GOT3 (cell line): ENCODE measurements around the gene KAT14.
"Not testable (repeated sequence)": the region's sequence is repeated elsewhere in the genome, so short reads cannot be mapped to it uniquely, and the experiment has no call there.

Experiments
- DNase-seq: peaks from one replicate; lab custom pipeline; 2025; ENCODE audit warnings: mixed read lengths; lab: John Stamatoyannopoulos, UW

Gene KAT14

DNA sequence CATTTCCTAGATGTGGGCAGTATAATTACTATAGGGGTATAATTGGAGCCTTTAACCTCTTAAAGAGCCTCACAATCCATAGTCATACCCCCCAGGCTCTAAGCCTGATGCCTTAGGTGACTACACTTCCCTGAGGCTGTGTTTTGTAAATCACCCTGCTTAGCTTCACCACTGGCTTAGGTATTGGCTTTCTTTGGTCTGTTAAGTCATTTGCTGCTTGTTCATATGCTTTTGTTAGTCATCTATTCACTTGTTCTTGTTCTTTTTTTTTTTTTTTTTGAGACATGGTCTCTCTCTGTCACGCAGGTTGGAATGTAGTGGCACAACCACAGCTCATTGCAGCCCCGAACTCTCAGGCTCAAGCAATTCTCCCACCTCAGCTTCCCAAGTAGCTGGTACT, 26.7 kb downstream of the KAT14 start:
- DNase-seq, result no peak

DNA sequence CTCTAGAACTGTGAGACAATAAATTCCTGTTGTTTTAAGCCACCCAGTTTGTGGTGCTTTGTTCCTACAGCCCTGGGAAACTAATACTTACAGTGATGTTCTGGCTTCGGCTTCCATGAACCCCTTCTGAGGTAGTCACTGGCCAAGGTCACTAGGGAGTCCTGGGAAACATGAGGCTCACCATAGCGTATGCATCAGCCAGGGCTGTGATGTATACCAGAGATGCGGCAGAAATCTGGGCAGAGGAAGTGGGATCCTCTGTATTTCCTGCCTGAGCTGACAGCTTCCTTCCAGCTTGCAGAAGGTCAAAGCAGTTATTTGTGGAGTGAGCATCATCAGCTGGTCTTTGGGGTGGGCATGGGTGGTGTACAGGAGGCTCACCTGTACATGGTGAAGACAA, 27.9 kb downstream of the KAT14 start:
- no peak for DNase-seq

DNA sequence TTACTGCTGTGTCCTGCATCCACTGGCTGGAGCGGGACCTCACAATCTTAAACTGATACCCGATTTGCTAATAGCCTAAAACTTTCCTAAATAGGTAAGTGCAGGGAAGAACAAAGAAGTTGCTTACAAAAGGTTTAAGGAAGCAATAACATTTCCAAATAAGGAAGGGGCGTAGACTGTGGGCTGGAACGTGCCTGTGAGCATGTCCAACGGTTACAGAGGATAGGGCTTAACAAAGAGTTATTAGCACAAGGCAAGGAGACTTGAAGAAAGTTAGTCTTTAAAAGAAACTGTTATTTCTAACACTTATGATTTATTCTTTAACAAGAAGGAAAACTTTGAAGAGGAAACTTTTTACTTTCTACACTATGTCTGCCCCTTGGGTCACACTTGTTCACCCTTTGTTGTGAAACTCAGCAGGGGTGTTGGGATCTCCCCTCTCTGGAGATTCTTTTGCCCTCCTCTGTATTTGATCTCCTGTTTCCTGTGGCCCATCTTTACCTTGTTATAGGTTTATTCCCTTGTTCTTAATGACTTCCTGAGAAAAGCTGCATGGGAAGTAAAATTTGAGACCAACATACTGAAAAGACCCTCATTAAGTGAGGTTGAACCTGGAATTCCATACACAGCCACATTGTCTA, 28.7 kb downstream of the KAT14 start:
- DNase-seq, result no peak

DNA sequence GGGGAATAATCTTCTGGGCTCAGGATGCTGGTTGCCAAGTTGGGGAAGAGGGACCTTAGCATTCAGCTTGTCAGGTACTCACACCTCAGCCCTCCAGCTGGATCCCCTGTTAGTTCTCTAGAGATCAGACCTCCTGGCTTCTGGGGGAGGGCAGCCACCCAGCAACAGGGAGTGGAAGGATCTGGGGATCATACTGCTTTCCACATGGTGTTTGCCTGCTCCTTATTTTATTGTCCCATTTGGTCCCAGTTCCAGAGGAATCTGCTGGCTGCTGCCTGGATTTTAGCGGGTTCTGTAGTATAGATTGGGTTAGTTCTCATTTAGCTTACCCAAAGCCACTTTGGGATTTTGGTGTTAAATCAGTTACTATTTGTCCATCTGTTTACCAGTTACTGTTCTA, 29.3 kb downstream of the KAT14 start:
- no peak for DNase-seq

DNA sequence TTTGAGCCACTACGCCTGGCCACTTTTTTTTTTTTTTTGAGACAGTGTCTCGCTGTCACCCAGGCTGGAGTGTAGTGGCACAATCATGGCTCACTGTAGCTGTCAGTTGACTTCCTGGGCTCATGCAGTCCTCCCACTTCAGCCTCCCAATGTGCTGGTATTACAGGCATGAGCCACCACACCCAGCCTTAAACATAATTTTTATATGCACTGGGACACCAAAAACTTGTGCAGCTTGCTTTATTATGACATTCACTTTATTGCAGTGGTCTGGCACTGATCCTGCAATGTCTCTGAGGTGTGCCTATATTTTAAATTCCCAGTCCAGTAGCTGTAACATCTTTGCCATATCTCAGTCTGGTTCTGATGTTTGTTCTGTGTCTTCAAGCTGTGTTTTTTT, 34.7 kb downstream of the KAT14 start:
- no peak for DNase-seq

DNA sequence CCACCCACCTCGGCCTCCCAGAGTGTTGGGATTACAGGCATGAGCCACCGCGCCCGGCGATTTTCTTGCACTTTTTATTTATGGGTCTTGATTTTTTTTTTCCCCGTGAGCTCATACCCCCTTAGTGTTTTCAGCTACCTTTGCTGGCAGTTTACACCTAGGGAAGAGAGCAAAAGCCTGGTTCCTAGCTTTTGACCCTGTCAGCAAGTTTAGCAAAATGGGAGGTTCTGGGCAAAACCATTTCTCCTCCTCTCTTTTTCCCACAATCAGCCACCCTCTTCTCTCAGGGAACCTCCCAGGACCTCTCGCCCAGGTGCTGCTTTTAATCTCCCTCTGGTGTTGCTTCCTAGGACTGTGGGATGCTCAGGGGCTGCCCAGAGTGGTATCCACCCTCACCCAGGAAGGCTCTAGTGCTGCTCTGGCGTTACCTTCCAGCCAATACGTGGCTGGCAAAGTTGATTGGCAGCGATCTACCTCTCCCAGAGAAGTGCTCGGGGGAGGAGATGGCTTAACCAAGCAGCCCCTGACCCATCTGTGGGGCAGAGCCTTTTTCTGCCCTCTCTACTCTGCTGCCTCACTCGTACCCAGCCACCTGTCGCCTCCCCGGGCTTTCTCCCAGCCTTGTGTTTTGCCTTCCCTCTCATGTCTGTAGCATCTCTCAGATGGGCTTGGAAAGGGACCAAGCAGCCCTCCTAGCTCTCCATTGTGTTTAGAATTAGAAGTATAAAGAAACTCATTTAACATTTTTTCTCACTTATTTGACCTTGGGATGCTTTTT, 37.4 kb downstream of the KAT14 start:
- no peak for DNase-seq

DNA sequence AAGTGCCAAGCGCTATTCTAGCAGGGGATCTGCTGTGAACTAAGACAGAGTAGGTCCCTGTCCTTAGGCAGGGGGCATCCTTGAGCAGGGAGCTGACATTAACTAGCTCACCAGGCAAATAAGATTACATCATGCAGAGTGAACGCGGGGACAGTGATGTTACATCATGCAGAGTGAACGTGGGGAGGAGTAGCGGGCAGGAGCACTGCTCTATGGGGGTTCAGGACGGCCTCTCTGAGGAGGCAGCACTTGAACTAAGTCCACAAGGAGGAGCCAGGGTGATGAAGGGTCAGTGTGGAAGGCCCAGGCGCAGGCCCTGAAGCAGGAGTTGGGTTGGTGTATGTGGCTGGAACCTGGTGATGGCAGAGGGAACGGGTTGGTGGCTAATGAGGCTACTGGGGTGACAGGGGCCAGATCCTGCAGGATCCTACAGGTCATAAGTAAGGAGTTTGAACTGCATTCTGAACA, 38.7 kb downstream of the KAT14 start:
- no peak for DNase-seq

DNA sequence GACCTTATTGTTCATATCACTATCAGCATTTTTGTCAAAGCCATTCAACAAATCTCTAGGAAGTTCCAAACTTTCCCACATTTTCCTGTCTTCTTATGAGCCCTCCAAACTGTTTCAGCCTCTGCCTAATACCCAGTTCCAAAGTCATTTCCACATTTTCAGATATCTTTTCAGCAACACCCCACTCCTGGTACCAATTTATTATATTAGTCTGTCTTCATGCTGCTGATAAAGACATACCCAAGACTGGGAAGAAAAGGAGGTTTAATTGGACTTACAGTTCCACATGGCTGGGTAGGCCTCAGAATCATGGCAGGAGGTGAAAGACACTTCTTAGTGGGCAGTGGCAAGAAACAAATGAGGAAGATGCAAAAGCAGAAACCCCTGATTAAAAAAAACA, 42.7 kb downstream of the KAT14 start:
- not testable (repeated sequence) for DNase-seq

DNA sequence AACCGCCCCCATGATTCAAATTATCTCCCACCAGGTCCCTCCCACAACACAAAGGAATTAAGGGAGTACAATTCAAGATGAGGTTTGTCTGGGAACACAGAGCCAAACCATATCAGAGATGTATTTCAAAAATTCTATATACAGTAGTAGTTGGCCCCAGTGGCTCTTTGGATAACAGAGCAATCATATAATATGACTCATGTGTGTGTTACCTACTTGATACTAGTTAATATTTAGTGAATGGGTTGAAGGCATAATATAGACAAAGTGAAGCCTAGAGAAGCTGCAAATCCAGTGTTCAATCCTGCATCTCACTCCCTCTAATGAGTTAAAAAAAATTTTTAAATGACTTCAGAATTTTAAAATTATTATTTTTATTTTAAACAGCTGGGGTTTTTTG, 43.2 kb downstream of the KAT14 start:
- no peak for DNase-seq

DNA sequence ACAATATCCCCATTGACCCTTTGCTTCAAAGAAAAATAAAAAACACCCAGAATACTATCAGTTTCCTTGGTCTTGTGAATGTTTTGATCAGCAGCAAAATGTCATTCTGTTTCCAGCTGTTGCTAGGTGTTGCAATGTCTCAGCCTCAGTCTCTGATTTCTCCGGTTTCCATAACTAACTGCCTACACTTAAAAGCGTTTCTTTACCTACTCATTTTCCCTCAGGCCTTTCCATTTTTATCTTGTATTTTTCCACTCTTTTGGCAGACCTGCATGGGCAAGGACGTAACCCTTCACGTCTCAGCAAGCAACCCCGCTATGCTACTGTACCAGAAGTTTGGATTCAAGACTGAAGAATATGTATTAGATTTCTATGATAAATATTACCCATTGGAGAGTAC, 49.4 kb downstream of the KAT14 start:
- DNase-seq, result no peak

DNA sequence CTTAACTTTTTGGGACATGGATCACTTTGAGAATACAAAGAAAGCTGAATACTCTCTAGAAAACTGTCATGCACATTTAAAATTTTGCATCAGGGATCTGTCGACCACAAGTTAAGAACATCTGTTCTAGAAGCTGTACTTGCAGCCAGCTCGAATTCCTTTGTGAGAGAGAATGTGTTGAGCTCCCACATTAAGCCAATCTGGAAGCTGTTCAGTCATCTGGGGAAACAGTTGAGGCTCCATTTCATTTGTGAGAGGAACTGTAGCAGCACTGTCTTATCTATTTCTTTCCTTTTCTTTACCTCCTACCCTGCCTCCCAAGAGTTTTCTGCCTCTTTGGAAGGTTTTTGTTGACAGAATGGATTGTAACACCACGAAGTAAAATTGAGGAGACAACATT, 50.8 kb downstream of the KAT14 start:
- DNase-seq, result no peak

DNA sequence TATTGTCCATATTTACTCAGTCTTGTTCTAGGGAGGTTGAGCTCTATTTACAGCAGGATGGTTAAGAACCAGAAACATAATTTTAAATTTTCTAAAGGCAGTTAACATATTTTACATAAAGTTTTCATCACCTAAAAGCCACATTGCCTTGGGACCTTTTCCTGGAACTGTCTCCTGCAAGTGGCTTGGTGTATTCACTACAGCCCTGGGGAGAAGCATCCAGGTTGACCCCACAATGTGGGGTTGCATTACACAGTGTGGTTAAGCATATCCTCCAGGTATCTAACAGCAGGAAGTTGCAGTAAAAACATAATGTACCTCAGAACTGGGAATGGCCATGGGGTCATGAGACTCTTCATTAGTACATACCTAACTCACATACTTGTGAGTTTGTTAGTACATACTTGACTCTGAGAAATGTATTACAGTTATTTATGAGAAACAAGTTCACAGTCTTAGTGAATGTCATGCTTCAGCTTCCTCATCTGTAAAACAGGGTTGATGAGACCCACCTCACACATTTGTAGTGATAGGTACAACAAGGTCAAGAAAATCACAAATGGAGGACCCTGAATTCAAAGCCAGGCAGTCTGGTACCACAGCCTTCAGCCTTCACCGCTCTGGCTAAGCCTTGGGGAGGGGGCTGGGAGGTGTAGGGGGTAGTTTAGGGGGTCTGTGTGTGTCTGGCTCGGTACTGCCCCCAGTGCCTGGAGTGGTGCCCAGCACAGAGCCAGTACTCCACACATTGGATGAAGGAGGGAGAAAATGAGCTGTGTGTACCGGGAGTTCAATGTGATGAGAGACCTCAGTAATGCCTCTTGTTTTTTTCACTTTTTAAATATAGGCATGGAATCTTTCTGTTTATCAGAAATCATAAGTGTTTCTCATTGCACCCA, 52.9 kb downstream of the KAT14 start:
- DNase-seq, result no peak

DNA sequence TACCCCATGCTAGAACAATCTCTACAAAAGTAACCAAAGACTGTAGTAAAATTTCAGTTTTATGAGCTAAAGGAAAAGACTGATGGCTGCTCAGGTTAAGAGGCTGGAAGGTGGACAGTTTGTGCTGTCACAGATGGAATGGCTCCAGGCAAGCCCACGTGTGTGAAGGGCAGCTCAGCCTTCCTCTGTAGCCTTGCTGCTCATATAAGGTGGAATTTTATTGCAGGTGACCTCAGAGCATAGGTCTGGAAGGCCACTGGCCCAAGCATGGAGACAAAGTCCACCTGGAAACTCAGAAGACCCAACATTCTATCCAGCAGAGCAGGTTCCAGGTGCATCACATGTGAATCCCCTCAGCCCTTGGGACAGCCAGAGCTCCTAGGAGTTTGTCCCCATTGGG, 53.6 kb downstream of the KAT14 start:
- no peak for DNase-seq

DNA sequence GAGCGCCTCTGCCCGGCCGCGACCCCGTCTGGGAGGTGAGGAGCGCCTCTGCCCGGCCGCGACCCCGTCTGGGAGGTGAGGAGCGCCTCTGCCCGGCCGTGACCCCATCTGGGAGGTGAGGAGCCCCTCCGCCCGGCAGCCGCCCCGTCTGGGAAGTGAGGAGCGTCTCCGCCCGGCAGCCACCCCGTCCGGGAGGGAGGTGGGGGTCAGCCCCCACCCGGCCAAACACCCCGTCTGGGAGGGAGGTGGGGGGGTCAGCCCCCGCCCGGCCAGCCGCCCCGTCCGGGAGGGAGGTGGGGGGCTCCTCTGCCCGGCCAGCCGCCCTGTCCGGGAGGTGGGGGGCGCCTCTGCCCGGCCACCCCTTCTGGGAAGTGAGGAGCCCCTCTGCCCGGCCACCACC, 56.8 kb downstream of the KAT14 start:
- DNase-seq, result not testable (repeated sequence)

DNA sequence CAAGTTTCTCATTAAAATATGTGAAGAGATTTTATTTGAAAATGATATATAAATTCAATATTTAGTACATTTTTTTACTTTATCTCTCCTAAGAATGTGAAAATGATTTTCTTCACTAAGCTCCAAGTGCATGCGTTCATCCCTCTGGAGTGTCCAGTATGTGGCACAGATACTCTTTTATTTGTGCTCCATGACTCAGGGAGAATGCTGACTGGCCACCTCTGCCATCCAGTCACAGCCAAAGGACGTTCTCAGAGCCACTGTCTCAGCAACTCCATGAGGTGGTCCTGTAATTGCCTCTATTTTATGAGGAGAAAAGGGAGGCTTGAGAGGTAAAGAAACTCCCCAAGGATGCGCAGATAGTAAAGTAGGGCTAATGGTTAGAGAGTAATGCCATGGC, 58.3 kb downstream of the KAT14 start:
- no peak for DNase-seq

DNA sequence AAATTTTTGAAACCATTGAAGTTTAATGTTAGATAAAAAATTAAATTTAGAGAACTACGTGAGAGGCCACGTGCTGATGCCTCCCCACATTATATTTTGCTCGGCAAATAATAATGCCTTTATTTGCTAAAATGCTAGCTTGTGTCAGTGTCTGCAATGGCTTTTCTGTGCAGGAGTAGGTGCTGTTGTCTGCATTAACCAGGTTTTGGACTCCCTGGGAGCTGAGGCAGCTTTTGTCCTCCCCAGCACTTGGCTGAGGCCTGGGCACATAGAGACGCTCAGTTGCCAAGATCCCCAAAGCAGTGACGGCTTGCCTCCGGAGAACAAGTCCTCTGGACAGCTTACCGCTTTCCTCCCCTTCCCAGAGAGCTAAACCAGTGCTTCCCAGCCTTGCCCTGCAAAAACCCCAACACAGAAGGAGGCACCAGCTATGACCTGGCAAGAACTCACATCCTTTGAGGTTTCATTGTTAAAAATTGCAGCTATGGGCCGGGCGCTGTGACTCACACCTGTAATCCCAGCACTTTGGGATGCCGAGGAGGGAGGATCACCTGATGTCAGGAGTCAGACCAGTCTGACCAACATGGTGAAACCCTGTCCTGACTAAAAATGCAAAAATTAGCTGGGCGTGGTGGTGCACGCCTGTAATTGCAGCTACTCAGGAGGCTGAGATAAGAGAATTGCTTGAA, 59.9 kb downstream of the KAT14 start:
- DNase-seq, result no peak

DNA sequence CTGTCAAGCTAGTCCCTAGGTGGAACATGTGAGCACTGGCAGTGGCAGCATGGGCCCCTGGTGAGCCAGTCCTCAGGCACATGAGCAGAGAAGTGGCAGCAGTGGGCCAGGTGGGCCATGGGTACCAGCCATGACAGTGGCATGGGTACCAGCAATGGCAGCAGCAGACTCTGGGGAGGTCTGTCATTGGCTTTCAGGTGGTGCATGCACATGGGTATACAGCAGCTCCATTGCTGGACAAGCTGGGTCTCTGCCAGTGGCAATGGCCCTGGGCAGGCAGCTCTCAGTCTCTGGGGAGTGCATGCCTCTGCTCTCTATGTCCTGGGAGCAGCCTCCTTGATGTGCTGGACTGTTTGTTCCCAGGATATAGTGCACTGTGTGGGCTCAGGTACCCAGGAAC, 65.3 kb downstream of the KAT14 start:
- no peak for DNase-seq

DNA sequence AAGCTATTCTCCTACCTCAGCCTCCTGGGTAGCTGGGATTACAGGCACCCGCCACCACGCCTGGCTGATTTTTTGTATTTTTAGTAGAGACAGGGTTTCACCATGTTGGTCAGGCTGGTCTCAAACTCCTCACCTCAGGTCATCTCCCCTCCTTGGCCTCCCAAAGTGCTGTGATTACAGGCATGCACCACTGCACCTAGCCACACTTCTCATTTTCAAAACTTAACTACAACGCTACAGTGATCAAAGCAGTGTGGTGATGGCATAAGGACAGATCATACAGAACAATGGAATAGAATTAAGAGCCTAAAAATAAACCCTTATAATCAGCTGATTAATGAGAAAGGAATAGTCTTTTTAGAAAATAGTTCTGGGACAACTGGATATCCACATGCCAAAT, 66.0 kb downstream of the KAT14 start:
- not testable (repeated sequence) for DNase-seq

DNA sequence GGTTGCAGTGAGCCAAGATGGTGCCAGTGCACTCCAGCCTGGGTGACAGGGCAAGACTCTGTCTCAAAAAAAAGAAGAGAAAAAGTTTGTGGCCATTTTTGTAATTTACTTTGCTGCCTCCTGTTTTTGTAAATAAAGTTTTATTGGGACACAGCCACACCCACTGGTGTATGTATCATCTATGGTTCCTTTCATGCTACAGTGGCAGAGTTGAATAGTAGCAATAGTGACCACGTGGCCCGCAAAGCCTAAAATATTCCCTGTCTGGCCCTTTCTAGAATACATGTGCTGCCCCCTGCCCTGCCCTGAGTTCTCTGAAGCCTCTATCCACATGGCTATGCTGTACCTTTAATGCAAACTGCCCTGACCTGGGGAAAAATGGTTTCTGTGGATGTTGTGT, 75.3 kb downstream of the KAT14 start:
- no peak for DNase-seq

DNA sequence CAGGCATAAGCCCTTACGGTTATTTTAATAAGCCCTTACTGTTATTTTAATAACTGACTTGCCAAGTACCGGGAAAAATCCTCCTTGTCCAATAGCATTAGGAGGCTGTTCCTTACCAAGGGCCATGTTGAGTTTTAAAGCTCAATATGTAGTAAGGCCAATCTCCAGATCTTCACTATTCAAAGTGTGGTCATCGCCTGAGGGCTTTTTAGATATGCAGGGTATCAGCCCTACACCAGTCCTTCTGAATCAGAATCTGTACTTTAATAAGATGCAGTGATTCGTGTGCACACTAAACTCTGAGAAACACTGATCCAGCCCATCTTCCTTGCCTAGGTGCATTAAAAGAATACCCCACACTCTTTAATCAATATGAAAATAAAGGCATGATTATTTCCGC, 77.9 kb downstream of the KAT14 start:
- DNase-seq, result no peak

DNA sequence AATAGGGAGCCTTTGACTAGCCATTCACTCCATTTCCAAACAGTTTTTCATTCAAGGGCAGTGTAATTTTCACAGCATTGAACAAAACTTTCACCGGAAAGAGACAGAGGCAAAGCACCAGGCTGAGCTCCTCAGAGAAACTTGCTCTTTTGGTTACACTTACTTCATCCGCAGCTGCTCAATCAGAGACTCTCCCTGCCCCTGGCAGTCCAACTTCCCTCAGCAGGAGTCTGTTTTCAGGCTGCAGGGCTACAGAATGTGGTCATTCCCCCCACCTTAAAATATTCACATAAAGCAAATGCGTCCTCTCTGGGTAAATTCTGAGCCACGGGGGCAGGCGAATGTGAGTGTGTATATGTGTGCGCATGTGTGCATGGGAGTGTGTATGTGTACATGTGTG, 80.6 kb downstream of the KAT14 start:
- DNase-seq, result no peak

DNA sequence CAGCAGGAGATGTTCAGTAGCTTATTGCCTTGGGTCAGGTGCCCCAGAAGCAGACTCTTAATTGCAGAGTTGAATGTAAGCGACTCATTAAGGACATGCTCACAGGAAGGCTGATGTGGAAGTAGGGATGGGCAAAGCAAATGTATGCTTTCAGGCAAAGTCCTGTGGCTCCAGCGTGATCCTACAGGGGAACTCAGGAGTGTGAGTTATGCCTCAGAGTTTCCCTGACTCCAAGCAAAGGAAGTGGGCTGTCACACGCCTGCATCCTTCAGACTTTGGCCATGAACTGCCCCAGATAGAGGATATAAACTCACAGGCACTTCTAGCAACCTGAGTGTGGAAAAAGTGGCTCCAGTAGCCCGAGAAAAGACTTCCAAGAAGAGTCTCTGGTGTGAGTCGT, 85.7 kb downstream of the KAT14 start:
- no peak for DNase-seq
